Omental fat pad (tissue), 4 donors: ENCODE data around the gene NPIPA5. TPM values are rescaled to one million over a fixed set of nuclear protein-coding genes. Genes with fewer than 3 reads are reported as not detected.
"Not testable (repeated sequence)": the region's sequence is repeated elsewhere in the genome, so short reads cannot be mapped to it uniquely, and the experiment has no call there.

Experiments used
- ATAC-seq: fragments of 150-250 bp; one replicate; pipeline ENCODE4 v1.9.1; 2016; ENCODE audit warnings: mild to moderate bottlenecking, moderate library complexity; ENCODE audit not compliant: low FRiP score
- DNase-seq: peaks from one replicate; pipeline ENCODE4 v3.0.0-alpha.2; 2019; ENCODE audit warnings: low spot score
- total RNA-seq, 4 donors: library from RNA; depleted of rRNA; stranded (reverse); fragments of >200 nt; gene quantifications; one replicate each; pipeline ENCODE4 v1.1.0, GENCODE V29; 2016

NPIPA5 gene
- total RNA-seq, 4 donors from 2014 or later, result 1.2 to 22.5 (median 9.4) TPM

GRCh38 chr16:15337974-15338605 is 40.0 kb downstream of the NPIPA5 start:
- DNase-seq, ATAC-seq: not testable (repeated sequence)

- DNase-seq, ATAC-seq: not testable (repeated sequence)
These were observed 42.5 kb downstream of the NPIPA5 start for GRCh38 chr16:15335609-15336008.

GRCh38 chr16:15333969-15334368 is 44.1 kb downstream of the NPIPA5 start:
- ATAC-seq, DNase-seq: not testable (repeated sequence)

- not testable (repeated sequence) for ATAC-seq, DNase-seq
These were observed 47.1 kb downstream of the NPIPA5 start for GRCh38 chr16:15330978-15331377.

- not testable (repeated sequence) for DNase-seq, ATAC-seq
These were observed 53.1 kb downstream of the NPIPA5 start for GRCh38 chr16:15324954-15325353.

- not testable (repeated sequence) for ATAC-seq, DNase-seq
These were observed 54.7 kb downstream of the NPIPA5 start for GRCh38 chr16:15323373-15323772.

- not testable (repeated sequence) for DNase-seq, ATAC-seq
These were observed 56.9 kb downstream of the NPIPA5 start for GRCh38 chr16:15321221-15321620.

- not testable (repeated sequence) for ATAC-seq
These were observed 63.5 kb downstream of the NPIPA5 start for GRCh38 chr16:15314562-15314961.

More at GRCh38 chr16:15314562-15314961, 63.5 kb downstream of the NPIPA5 start:
- not testable (repeated sequence) for DNase-seq

Other genes starting within 250 kb of the NPIPA5 start
- gene MPV17L, start 17.5 kb upstream of the NPIPA5 start, total RNA-seq, result 10 to 100 TPM in 1 of 4 donors, 1 to 10 TPM in 3; 5.8 to 10.7 (median 7.7) TPM
- gene BMERB1, start 56.3 kb upstream of the NPIPA5 start, total RNA-seq, result 10 to 100 TPM; 28.7 to 47.0 (median 41.8) TPM